ENCODE results near the gene OLFML3. TPM values are rescaled to one million over a fixed set of nuclear protein-coding genes. Genes with fewer than 3 reads are reported as not detected.
A peak's percentile ranks its signal among the peaks of the same experiment; 100 is the strongest.
"Not testable (repeated sequence)": the region's sequence is repeated elsewhere in the genome, so short reads cannot be mapped to it uniquely, and the experiment has no call there.

The OLFML3 gene
- total and polyA plus RNA-seq, 2 of the 13 experiments (the other 11 are each of a cell fraction or from before 2014, with no cell fraction given) = 2.0 to 5.1 TPM

GRCh38 chr1:113948151-113948550, 31.1 kb upstream of the OLFML3 start (continued):
- TF ChIP-seq, protein P1, sequence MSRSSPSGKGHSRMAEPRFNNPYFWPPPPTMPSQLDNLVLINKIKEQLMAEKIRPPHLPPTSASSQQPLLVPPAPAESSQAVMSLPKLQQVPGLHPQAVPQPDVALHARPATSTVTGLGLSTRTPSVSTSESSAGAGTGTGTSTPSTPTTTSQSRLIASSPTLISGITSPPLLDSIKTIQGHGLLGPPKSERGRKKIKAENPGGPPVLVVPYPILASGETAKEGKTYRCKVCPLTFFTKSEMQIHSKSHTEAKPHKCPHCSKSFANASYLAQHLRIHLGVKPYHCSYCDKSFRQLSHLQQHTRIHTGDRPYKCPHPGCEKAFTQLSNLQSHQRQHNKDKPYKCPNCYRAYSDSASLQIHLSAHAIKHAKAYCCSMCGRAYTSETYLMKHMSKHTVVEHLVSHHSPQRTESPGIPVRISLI (CRISPR knock-in tag; IDR thresholded peaks at IDR 0.05; ENCODE audit: borderline replicate concordance) = peak; percentile 36; the same call in 1 of the 2 replicates
- peak; percentile 62 for TF ChIP-seq FOXP4 (CRISPR knock-in tag; IDR thresholded peaks at IDR 0.05)
- TF ChIP-seq IRF2 (CRISPR knock-in tag; IDR thresholded peaks at IDR 0.05) = peak; percentile 57; the same call in 1 of the 2 replicates
- peak; percentile 95 for TF ChIP-seq ZBTB7A (CRISPR knock-in tag; IDR thresholded peaks at IDR 0.05)
- 0 out of 2 replicates have a peak, but pooled peaks have one; percentile 45 for TF ChIP-seq KDM6A (CRISPR knock-in tag; IDR thresholded peaks at IDR 0.05; ENCODE audit: low read depth)
- TF ChIP-seq SIX1 (CRISPR knock-in tag; IDR thresholded peaks at IDR 0.05; ENCODE audit: borderline replicate concordance) = peak; percentile 51; the same call in 1 of the 2 replicates
- TF ChIP-seq RARA (CRISPR knock-in tag; IDR thresholded peaks at IDR 0.05) = peak; percentile 88
- peak; percentile 50; the same call in 1 of the 2 replicates for TF ChIP-seq ZNF503 (CRISPR knock-in tag; IDR thresholded peaks at IDR 0.05)
- TF ChIP-seq CEBPB (IDR thresholded peaks at IDR 0.05; ENCODE audit: borderline replicate concordance, low read depth, low read length) = peak; percentile 71; the same call in 1 of the 2 replicates
- TF ChIP-seq MED1 (CRISPR knock-in tag; IDR thresholded peaks at IDR 0.05) = peak; percentile 67
- 0 out of 2 replicates have a peak, but pooled peaks have one; percentile 33 for TF ChIP-seq ZHX1 (CRISPR knock-in tag; IDR thresholded peaks at IDR 0.05; ENCODE audit: low read depth)
- TF ChIP-seq ZNF644 (CRISPR knock-in tag; IDR thresholded peaks at IDR 0.05; ENCODE audit: low read depth) = peak; percentile 50; the same call in 1 of the 2 replicates
- TF ChIP-seq TFE3 (CRISPR knock-in tag; IDR thresholded peaks at IDR 0.05) = 0 out of 2 replicates have a peak, but pooled peaks have one; percentile 14
- peak; percentile 42; the same call in 1 of the 2 replicates for TF ChIP-seq HNF1B (CRISPR knock-in tag; IDR thresholded peaks at IDR 0.05)
- peak; percentile 65; the same call in 1 of the 2 replicates for TF ChIP-seq BCL6 (CRISPR knock-in tag; IDR thresholded peaks at IDR 0.05)
- not testable (repeated sequence) for TF ChIP-seq FOXA1 (IDR thresholded peaks at IDR 0.05)
- peak; percentile 57; the same call in 1 of the 2 replicates for TF ChIP-seq FOXA1 (CRISPR knock-in tag; IDR thresholded peaks at IDR 0.05)
- TF ChIP-seq IKZF5 (CRISPR knock-in tag; IDR thresholded peaks at IDR 0.05) = peak; percentile 58; the same call in 1 of the 2 replicates

Data from HepG2 (cell line).